Loucy (cell line): ENCODE results near the gene CLSTN1.

Source experiments
- EZH2phosphoT487 ChIP-seq: fragments of 200-600 bp; IDR thresholded peaks from 2 replicates; pipeline ENCODE4 v1.6.1; 2018; ENCODE audit warnings: antibody characterized with exemption, mild to moderate bottlenecking, moderate library complexity, borderline replicate concordance
- TF ChIP-seq, protein P1 (sequence below): fragments of 200-600 bp; sonication (generic); conservative IDR thresholded peaks from 2 replicates; pipeline ENCODE4 v1.5.1; 2014; ENCODE audit warnings: mild to moderate bottlenecking, antibody characterized with exemption, low read length

DNA sequence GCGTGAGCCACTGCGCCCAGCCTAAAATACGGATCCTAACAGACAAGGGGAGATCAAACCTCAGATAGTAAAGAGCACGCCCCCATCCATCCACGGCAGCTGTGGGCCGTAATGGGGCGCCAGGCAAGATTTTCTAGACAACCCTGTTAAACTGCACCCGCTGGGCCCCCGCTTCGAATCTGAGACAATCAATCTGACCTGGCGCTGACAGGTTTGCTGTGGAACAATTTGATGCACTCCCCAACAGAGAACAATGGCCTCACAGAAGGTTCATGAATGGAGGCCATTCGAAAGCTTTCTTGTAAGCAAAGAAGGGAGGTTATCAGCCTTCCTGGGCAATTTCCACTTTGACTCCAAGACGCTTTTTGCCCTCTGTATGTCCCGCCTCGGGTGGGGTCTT, 30.5 kb downstream of the CLSTN1 start:
- TF ChIP-seq, protein P1, sequence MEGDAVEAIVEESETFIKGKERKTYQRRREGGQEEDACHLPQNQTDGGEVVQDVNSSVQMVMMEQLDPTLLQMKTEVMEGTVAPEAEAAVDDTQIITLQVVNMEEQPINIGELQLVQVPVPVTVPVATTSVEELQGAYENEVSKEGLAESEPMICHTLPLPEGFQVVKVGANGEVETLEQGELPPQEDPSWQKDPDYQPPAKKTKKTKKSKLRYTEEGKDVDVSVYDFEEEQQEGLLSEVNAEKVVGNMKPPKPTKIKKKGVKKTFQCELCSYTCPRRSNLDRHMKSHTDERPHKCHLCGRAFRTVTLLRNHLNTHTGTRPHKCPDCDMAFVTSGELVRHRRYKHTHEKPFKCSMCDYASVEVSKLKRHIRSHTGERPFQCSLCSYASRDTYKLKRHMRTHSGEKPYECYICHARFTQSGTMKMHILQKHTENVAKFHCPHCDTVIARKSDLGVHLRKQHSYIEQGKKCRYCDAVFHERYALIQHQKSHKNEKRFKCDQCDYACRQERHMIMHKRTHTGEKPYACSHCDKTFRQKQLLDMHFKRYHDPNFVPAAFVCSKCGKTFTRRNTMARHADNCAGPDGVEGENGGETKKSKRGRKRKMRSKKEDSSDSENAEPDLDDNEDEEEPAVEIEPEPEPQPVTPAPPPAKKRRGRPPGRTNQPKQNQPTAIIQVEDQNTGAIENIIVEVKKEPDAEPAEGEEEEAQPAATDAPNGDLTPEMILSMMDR = no peak
- TF ChIP-seq EZH2phosphoT487 = no peak
